Fibroblast of lung (primary cell): ENCODE data around the gene JAG2. TPM values are rescaled to one million over a fixed set of nuclear protein-coding genes. Genes with fewer than 3 reads are reported as not detected.

Source experiments
- DNase-seq, 2 donors: peaks; one replicate each; pipeline versions ENCODE4 v3.0.0 to v3.0.0-alpha.2; 2010; ENCODE audit warnings: low read depth in 2 of 2
- H2AFZ ChIP-seq: 2 replicates; pipeline ENCODE4 v1.5.1; 2012; ENCODE audit warnings: low read length, control low read depth, inconsistent platforms
- H3K27ac ChIP-seq: 2 replicates; pipeline ENCODE4 v1.5.1; 2011; ENCODE audit warnings: low read length, control low read depth; ENCODE audit not compliant: insufficient read depth
- H3K27me3 ChIP-seq: 2 replicates; pipeline ENCODE4 v1.5.1; 2011; ENCODE audit warnings: mild to moderate bottlenecking, low read length; ENCODE audit not compliant: control insufficient read depth, insufficient read depth
- H3K36me3 ChIP-seq: 2 replicates; pipeline ENCODE4 v1.5.1; 2011; ENCODE audit warnings: low read length; ENCODE audit not compliant: control insufficient read depth, insufficient read depth
- H3K4me1 ChIP-seq: 2 replicates; pipeline ENCODE4 v1.5.1; 2011; ENCODE audit warnings: low read length; ENCODE audit not compliant: control insufficient read depth, insufficient read depth; ENCODE audit errors: extremely low read depth
- H3K4me2 ChIP-seq: 2 replicates; pipeline ENCODE4 v1.5.1; 2011; ENCODE audit warnings: low read length, control low read depth; ENCODE audit not compliant: insufficient read depth; ENCODE audit errors: extremely low read depth
- H3K4me3 ChIP-seq, 4 experiments: fragments of 200-600 bp in 1 of 4; sonication (generic) in 1 of 4; replicated peaks in 1 of 4; 2 replicates each; pipeline ENCODE4 v1.5.1; 2011 to 2016; ENCODE audit warnings: low read length in 4 of 4, low read depth in 3 of 4, mild to moderate bottlenecking in 3 of 4, control low read depth in 2 of 4, inconsistent platforms in 1 of 4, mixed read lengths in 1 of 4; ENCODE audit not compliant: insufficient read depth in 1 of 4; ENCODE audit errors: control extremely low read depth in 1 of 4
- H3K79me2 ChIP-seq: 2 replicates; pipeline ENCODE4 v1.5.1; 2012; ENCODE audit warnings: mild to moderate bottlenecking, low read length, inconsistent platforms; ENCODE audit not compliant: control insufficient read depth, insufficient read depth
- H3K9ac ChIP-seq: 2 replicates; pipeline ENCODE4 v1.5.1; 2011; ENCODE audit warnings: mild to moderate bottlenecking, low read length, control low read depth; ENCODE audit not compliant: insufficient read depth
- H3K9me3 ChIP-seq: 2 replicates; pipeline ENCODE4 v1.5.1; 2012; ENCODE audit warnings: low read depth, low read length; ENCODE audit not compliant: control insufficient read depth, insufficient read depth
- H4K20me1 ChIP-seq: 2 replicates; pipeline ENCODE4 v1.5.1; 2011; ENCODE audit warnings: low read length; ENCODE audit not compliant: control insufficient read depth, insufficient read depth; ENCODE audit errors: extremely low read depth
- EZH2 ChIP-seq: IDR thresholded peaks from 2 replicates; pipeline ENCODE4 v1.5.1; 2012; ENCODE audit warnings: low read length, control low read depth, mild to moderate bottlenecking; ENCODE audit errors: missing control alignments
- polyA plus RNA-seq, 2 donors: library from polyadenylated mRNA; depleted of rRNA in 1 of 2; stranded (reverse) in 1 of 2; unstranded in 1 of 2; fragments of >200 nt; gene quantifications; 2 replicates each; pipeline ENCODE4 v1.2.1, GENCODE V29; 2011 to 2012; ENCODE audit warnings: missing spikeins in 1 of 2
- total RNA-seq: library from RNA; depleted of rRNA; stranded (reverse); fragments of >200 nt; gene quantifications from 2 replicates; pipeline ENCODE4 v1.2.1, GENCODE V29; 2014
- TF ChIP-seq, protein P1 (sequence below), 2 donors: IDR thresholded peaks in 1 of 2; conservative IDR thresholded peaks in 1 of 2; 1 replicate in 1 of 2; 2 replicates in 1 of 2; pipeline ENCODE4 v1.5.1; 2011 to 2012; ENCODE audit warnings: low read length in 2 of 2, control low read depth in 1 of 2, inconsistent platforms in 1 of 2, low read depth in 1 of 2, mild to moderate bottlenecking in 1 of 2

Gene JAG2
- total and polyA plus RNA-seq, 2 donors (not counting 1 experiment from before 2014, with no cell fraction given): 0.51 to 1.8 TPM

DNA sequence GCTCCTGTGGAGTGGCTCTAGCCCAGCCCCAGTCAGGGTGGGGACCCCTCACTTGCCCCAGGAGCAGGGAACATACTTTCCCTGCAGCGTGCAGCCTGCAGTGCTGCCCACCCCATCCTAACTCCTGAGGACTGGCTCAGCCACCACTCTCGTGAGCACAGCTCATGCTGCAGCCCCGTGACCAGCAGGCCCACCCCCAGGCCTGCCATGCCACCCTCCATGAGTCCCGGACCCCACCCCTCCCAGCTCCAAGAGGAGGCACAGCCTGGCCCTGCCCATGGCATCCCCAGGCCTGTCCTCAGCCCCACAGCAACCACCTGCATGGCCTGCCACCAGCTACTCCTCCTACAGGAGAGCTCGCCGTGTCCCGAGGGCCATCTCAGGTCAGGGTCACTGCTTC lies 3.9 kb upstream of the JAG2 start:
- Histone ChIP-seq H2AFZ (no peak overlapping the region), H3K9ac (no peak overlapping the region), H3K9me3 (no peaks in the 10 kb centered on the region), H3K4me3 (no peak overlapping the region), H3K36me3 (no peaks in the 10 kb centered on the region), H3K79me2 (no peaks in the 10 kb centered on the region), H3K4me2 (no peak overlapping the region), H3K27me3 (peaks cover 14% of the 10 kb centered on the region), H3K27ac (no peak overlapping the region), H3K4me1 (peaks cover 4% of the 10 kb centered on the region), H4K20me1 (no peaks in the 10 kb centered on the region)
- TF ChIP-seq, protein P1, sequence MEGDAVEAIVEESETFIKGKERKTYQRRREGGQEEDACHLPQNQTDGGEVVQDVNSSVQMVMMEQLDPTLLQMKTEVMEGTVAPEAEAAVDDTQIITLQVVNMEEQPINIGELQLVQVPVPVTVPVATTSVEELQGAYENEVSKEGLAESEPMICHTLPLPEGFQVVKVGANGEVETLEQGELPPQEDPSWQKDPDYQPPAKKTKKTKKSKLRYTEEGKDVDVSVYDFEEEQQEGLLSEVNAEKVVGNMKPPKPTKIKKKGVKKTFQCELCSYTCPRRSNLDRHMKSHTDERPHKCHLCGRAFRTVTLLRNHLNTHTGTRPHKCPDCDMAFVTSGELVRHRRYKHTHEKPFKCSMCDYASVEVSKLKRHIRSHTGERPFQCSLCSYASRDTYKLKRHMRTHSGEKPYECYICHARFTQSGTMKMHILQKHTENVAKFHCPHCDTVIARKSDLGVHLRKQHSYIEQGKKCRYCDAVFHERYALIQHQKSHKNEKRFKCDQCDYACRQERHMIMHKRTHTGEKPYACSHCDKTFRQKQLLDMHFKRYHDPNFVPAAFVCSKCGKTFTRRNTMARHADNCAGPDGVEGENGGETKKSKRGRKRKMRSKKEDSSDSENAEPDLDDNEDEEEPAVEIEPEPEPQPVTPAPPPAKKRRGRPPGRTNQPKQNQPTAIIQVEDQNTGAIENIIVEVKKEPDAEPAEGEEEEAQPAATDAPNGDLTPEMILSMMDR (conservative IDR thresholded peaks at IDR 0.05 in 1 of 2, IDR thresholded peaks at IDR 0.05 in 1 of 2; ENCODE audit: low read depth in 1 of 2, low read length in 2 of 2): no peak
- no peak for TF ChIP-seq EZH2
- no peak for DNase-seq

DNA sequence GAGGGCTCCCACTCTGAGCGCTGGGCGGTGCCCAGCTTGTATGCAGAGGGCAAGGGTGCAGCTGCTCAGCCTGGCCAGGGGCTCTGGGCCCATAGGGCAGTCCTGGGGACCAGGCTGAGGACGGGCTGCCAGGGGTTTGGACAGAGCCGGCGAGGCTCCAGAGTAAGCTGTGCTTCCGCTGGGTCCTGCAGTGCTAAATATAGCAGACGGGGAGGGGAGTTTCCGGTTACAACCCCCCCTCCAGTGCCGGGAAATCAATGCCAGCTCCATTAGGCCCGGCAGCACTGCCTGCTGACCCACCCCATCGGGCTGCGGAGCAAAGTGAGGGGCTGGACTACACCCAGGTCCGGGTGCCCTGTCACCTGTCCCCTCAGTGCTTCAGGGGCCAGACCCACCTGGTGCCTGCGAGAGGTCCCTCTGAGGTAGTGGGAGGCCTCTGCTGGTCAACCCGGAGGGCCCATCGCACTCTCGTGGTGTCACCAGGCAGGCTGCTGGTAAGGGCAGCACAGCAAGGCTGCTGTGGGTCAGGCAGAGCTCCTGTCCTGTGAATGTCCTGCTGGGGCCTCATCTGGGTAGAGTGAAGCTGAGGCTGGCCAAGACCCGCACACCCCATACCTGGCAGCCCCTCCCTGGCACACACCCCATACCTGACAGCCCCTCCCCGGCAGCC lies 2.6 kb upstream of the JAG2 start:
- H3K9me3 ChIP-seq: no peaks in the 10 kb centered on the region

DNA sequence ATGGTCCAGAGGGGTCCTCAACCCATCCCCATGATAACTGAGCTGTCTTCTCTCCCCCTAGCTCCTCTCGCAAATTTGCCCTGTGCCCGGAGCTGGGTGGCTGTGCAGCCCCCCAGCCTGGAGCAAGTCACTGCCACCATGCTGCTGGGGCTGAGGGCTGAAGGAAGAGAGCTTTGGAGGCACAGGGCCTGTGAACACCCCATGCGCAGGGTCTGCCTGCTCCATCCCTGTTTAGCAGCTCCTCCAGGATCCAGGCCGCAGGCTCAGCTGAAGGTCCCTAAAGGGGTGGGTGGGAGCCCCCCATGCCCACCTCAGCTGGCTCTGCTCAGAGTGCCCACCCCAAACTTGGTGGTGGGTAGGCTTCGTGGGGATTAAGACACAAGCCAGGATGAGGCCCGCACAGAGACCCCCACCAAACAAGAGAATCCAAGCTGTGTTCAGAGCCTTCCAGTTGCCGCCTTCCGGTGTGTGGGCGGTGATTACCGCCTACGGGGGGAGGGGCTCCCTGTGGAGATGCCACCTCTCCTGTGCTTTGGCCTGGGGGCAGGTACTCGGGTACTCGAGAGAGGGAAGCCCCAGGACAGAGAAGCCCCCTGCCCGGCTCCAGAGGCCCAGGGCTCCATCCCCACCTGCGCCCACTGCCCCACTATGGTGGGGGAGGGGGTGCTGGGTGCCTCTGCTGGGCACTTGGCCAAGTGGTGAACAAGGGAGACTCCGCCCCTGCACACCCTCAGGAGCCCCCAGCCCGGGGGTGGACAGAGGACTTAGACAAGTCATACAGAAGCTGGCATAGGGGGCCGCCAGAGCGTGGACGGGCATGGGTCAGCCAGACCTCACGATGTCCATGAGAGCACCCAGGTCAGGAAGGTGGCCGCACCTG lies 1.4 kb upstream of the JAG2 start:
- no peak for DNase-seq
- peaks cover 4% of the 10 kb centered on the region for H3K4me1 ChIP-seq
- no peak overlapping the region for H3K4me2 ChIP-seq
- no peaks in the 10 kb centered on the region for H3K9me3 ChIP-seq
- H3K79me2 ChIP-seq: no peaks in the 10 kb centered on the region
- H3K4me3 ChIP-seq: no peak overlapping the region
- H3K27me3 ChIP-seq: peaks cover 20% of the 10 kb centered on the region
- H3K9ac ChIP-seq: no peak overlapping the region
- no peak overlapping the region for H3K27ac ChIP-seq
- H2AFZ ChIP-seq: no peak overlapping the region
- no peaks in the 10 kb centered on the region for H3K36me3 ChIP-seq
- no peak for TF ChIP-seq EZH2
- TF ChIP-seq, protein P1 (conservative IDR thresholded peaks at IDR 0.05 in 1 of 2, IDR thresholded peaks at IDR 0.05 in 1 of 2; ENCODE audit: low read depth in 1 of 2, low read length in 2 of 2): no peak
- H4K20me1 ChIP-seq: no peaks in the 10 kb centered on the region

More for the DNA sequence above, 2.6 kb upstream of the JAG2 start:
- Histone ChIP-seq H2AFZ (no peak overlapping the region), H3K9ac (no peak overlapping the region), H3K79me2 (no peaks in the 10 kb centered on the region), H3K4me2 (no peak overlapping the region), H3K36me3 (no peaks in the 10 kb centered on the region), H3K4me1 (peaks cover 4% of the 10 kb centered on the region), H3K4me3 (no peak overlapping the region), H4K20me1 (no peaks in the 10 kb centered on the region), H3K27me3 (peaks cover 20% of the 10 kb centered on the region), H3K27ac (no peak overlapping the region)
- DNase-seq: no peak
- TF ChIP-seq, protein P1 (conservative IDR thresholded peaks at IDR 0.05 in 1 of 2, IDR thresholded peaks at IDR 0.05 in 1 of 2; ENCODE audit: low read depth in 1 of 2, low read length in 2 of 2): no peak
- TF ChIP-seq EZH2: no peak
